Measurements from ENCODE around the gene PTTG1IP. TPM values are rescaled to one million over a fixed set of nuclear protein-coding genes. Genes with fewer than 3 reads are reported as not detected.
A peak's percentile ranks its signal among the peaks of the same experiment; 100 is the strongest.

The PTTG1IP gene
- total and polyA plus RNA-seq, 10 of the 15 experiments (the other 5 are each of a cell fraction or from before 2014, with no cell fraction given) = 2.4 to 56.4 (median 44.4) TPM

DNA sequence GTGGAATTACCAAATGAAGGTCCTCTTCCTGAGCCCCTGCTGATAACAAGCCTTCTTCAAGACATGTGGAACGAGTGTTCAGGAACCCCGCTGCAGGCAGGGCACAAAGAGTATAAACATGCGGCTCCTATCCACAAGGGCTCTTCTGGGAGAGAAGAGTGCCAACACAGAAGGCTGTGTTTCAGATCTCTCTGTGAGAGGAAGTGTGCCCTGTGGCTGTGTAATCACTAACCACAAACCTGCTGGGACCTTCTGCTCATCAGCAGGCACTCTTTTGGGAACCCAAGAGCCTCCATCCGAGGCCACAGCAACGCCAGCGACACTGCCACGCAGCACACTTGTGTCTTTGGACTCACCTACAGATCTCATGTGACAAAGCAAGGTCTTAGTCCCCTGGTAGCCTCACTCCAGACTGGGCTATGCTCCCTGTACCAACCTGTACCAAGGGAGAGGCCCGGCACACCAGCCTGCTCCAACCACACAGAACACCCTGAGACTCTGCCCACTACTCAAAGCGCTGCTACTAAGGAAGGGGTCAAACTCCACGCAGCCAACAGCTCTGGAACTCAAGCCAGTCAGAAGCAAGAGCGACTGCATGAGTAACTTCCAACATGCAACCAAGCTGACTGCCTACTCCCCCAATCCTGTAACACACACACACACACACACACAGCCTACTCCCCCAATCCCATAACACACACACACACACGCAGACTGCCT, 7.8 kb downstream of the PTTG1IP start (continued):
- TF ChIP-seq, protein P1, sequence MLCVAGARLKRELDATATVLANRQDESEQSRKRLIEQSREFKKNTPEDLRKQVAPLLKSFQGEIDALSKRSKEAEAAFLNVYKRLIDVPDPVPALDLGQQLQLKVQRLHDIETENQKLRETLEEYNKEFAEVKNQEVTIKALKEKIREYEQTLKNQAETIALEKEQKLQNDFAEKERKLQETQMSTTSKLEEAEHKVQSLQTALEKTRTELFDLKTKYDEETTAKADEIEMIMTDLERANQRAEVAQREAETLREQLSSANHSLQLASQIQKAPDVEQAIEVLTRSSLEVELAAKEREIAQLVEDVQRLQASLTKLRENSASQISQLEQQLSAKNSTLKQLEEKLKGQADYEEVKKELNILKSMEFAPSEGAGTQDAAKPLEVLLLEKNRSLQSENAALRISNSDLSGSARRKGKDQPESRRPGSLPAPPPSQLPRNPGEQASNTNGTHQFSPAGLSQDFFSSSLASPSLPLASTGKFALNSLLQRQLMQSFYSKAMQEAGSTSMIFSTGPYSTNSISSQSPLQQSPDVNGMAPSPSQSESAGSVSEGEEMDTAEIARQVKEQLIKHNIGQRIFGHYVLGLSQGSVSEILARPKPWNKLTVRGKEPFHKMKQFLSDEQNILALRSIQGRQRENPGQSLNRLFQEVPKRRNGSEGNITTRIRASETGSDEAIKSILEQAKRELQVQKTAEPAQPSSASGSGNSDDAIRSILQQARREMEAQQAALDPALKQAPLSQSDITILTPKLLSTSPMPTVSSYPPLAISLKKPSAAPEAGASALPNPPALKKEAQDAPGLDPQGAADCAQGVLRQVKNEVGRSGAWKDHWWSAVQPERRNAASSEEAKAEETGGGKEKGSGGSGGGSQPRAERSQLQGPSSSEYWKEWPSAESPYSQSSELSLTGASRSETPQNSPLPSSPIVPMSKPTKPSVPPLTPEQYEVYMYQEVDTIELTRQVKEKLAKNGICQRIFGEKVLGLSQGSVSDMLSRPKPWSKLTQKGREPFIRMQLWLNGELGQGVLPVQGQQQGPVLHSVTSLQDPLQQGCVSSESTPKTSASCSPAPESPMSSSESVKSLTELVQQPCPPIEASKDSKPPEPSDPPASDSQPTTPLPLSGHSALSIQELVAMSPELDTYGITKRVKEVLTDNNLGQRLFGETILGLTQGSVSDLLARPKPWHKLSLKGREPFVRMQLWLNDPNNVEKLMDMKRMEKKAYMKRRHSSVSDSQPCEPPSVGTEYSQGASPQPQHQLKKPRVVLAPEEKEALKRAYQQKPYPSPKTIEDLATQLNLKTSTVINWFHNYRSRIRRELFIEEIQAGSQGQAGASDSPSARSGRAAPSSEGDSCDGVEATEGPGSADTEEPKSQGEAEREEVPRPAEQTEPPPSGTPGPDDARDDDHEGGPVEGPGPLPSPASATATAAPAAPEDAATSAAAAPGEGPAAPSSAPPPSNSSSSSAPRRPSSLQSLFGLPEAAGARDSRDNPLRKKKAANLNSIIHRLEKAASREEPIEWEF (IDR thresholded peaks at IDR 0.05; ENCODE audit: insufficient replicate concordance, low read depth, low read length) = no peak
- peak; percentile 23; the same call in 1 of the 2 replicates for TF ChIP-seq MTA2 (IDR thresholded peaks at IDR 0.05; ENCODE audit: low read depth)
- no peak for TF ChIP-seq ZNF207 (IDR thresholded peaks at IDR 0.05; ENCODE audit: borderline replicate concordance)
- no peak for TF ChIP-seq ZNF592 (IDR thresholded peaks at IDR 0.05)
- no peak for TF ChIP-seq MXI1 (IDR thresholded peaks at IDR 0.05; ENCODE audit: low read depth, low read length)
- TF ChIP-seq SPI1 (IDR thresholded peaks at IDR 0.05; ENCODE audit: borderline replicate concordance, insufficient read depth, low read depth, low read length) = peak; percentile 83
- no peak for TF ChIP-seq GATAD2B (conservative IDR thresholded peaks at IDR 0.05; ENCODE audit: low read depth)
- TF ChIP-seq LARP7 (IDR thresholded peaks at IDR 0.05) = no peak
- peak; percentile 45; the same call in 1 of the 2 replicates for TF ChIP-seq IKZF1 (conservative IDR thresholded peaks at IDR 0.05)
- TF ChIP-seq TARDBP (IDR thresholded peaks at IDR 0.05; ENCODE audit: borderline replicate concordance) = no peak
- TF ChIP-seq ZNF384 (IDR thresholded peaks at IDR 0.05; ENCODE audit: borderline replicate concordance, low read depth, low read length) = no peak
- no peak for TF ChIP-seq EGR1 (IDR thresholded peaks at IDR 0.05; ENCODE audit: borderline replicate concordance in 1 of 2, low read depth in 2 of 2, low read length in 2 of 2)
- TF ChIP-seq MLLT1 (IDR thresholded peaks at IDR 0.05) = no peak
